Activated effector memory CD4-positive, alpha-beta T cell treated with anti-CD3 and anti-CD28 coated beads, Interleukin-2, amount 50 U/mL, for 16 hours (primary cell): Measurements from ENCODE around the gene EDARADD.
A peak's percentile ranks its signal among the peaks of the same experiment; 100 is the strongest.
"Not testable (repeated sequence)": the region's sequence is repeated elsewhere in the genome, so short reads cannot be mapped to it uniquely, and the experiment has no call there.

Experiments used
- DNase-seq: peaks from one replicate; pipeline ENCODE4 v3.0.0-alpha.2; 2020

The EDARADD gene

GRCh38 chr1:236440373-236440772 lies 46.3 kb downstream of the EDARADD start:
- no peak for DNase-seq

GRCh38 chr1:236450779-236451178 lies 56.7 kb downstream of the EDARADD start:
- no peak for DNase-seq

DNA sequence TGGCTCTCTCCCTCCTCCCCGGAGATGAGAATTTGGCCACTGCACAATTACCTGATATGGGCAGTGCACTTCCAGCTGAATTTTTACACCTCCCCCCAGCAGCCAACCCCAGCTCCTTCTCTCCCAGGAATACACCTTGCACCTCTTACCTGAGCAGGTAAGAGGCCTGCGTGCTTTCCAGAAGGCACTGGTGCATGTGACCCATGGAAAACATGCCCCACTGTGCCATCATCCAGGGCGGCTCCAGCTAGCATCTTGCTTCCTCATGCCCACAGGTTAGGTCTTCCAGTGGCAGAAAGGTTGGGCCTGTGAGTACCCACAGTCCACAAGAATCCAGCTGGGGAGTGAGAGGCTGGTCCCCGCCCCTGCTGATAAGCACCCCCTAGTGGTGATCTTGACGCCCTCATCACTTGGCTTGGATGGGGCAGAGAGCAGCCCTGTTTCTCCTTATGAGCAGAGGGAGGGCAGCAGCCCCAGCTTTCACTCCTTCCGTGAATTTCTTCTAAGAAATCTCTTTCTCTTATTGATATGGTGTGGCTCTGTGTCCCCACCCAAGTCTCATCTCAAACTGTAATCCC lies 57.8 kb downstream of the EDARADD start:
- DNase-seq, result peak; percentile 78

DNA sequence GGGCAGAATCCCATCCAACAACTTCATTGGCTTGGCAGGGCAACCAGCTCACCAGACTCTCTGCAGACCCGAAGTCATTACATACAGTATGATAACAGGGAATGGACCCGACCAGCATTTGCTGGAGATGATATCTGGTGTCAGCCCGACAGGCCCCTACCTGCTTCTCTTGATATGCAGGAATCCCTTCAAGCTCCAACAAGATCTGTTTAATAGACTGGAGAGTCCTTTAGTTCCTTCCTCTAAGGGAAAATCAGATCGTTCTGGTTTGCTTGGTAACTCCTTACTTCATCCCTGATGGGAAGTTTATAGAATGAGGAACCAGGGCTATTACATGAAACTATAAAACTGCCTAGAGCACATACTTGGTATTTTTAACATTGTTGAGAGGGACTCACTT lies 61.2 kb downstream of the EDARADD start:
- DNase-seq, result no peak

- DNase-seq, result no peak
Measured at GRCh38 chr1:236457775-236458174, 63.7 kb downstream of the EDARADD start.

GRCh38 chr1:236458996-236459395 lies 64.9 kb downstream of the EDARADD start:
- DNase-seq, result no peak

- no peak for DNase-seq
Measured at GRCh38 chr1:236460103-236460502, 66.0 kb downstream of the EDARADD start.

DNA sequence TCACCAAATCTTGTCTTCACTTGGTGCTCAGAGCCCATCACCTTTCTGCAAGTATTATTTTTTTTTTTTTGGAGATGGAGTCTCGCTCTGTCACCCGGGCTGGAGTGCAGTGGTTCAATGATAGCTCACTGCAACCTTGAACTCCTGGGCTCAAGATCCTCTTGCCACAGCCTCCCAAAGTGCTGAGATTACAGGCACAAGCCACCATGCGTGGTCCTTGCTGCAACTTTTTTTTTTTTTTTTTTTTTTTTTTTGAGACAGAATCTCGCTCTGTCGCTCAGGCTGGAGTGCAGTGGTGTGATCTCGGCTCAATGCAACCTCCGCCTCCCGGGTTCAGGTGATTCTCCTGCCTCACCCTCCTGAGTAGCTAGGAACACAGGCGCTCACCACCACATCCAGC lies 70.1 kb downstream of the EDARADD start:
- DNase-seq, result not testable (repeated sequence)

DNA sequence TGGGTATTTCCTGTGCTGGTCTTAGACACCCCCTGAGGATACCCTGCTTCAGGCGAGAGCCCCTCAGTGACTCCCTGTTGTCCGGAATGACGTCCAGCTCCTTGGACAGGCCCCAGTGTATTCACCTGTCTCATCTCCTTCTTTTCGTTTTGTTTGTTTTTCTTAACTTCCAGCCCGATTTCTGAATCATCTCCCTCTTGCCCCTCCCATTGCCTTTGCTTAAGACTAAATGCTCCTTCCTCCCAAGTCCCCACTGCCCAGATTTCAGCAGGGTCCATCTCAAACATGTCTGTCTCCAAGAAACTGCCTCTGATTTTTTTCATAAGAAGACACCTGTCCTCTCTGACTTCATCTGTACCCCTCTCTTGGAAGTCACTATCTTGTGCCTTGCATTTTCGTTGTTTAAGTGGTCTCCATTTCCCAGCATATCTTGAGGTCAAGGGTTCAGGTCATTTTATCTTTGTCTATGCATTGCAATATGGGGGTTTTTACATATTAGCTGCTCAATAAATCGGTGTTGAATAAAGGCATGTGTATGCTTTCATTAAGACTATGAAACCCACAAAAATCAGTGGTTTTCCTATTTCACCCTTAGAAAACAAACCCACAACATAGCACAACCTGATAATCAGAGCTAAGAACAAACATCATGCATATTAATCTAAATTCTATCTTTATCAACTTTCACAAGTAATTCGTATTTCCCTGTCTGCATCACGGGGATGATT lies 71.3 kb downstream of the EDARADD start:
- DNase-seq, result no peak

DNA sequence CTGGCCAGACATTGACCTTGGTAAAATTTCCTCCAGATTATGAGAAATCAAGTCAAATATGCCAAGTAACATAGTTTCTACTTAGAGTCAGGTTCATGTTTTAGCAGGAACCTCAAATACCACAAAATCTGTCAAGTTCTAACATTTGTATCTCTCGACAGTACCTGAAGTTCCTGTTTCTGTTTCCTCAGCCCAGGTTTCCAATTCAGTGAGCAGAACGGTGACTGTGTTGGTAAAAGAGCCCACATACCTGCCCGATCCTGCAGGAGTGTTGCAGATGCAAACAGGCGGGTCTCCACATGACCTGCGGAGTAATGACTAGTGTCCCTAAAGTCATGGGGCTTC lies 71.8 kb downstream of the EDARADD start:
- DNase-seq, result no peak

DNA sequence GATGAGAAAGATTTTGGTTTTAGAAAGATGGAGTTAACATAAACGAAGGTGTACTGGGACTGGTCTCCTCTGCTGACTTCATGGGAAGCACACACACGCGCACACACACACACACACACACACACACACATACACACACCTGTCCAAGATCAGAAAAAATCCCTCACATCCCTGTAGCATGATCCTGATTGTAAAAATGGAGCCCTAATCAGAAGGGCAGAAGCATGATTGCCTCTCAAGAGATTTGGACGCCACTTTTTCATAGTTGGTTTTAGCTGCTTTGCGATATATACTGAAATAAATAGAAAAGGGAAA lies 73.2 kb downstream of the EDARADD start:
- DNase-seq, result no peak

DNA sequence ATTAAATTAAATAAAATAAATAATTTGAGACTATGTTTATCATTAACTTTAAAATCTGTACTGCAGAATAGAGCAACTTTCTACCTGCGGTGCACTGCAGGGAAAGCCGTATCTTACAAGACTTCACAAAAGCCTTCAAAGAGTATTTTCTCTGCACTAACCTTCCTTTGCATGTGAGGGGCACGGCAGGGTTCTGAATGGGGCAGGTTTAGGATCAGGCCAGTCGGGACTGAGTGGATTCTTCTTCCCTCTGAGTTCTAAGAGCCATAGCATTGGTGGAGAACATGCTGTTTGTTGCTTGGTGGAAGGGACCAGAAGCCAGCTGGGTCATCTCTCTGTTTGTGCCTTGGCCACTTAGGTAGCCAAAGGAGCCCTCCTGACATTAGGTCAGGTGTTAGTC lies 74.5 kb downstream of the EDARADD start:
- no peak for DNase-seq

GRCh38 chr1:236469466-236469865 lies 75.4 kb downstream of the EDARADD start:
- DNase-seq, result no peak

DNA sequence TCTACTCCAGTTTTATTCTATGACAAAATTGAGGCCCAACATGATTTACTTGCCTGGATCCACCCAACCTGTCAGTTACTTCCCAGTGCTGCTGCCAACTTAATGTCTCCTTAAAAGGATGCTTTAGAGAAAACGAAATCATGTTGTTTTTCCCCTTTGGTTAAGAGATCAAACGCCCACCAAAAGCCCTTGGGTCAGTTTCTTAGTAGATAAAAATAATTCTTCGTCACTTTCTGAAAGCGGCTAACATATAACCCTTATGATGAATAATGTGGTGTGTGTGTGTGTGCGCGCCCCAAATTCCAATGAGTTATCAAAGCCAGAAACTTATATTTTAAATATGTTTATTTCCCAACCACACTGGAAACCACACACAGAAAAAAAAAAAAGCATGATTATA lies 77.0 kb downstream of the EDARADD start:
- DNase-seq, result no peak

GRCh38 chr1:236471653-236472052 lies 77.6 kb downstream of the EDARADD start:
- DNase-seq, result peak; percentile 10

GRCh38 chr1:236472850-236473788 lies 79.0 kb downstream of the EDARADD start:
- DNase-seq, result peak; percentile 28

DNA sequence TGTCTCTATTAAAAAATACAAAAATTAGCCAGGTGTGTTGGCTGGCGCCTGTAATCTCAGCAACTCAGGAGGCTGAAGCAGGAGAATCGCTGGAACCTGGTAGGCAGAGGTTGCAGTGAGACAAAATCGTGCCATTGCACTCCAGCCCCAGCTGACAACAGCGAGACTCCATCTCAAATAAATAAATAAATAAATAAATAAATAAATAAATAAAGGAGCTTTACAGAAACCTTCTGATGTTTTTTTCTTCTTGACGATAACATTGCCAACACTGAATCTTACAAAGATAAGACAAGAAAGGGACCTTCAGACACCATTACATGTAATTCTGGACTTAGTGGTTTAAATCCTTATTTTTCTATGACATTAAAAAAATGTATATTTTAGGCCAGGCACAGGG lies 81.9 kb downstream of the EDARADD start:
- DNase-seq, result no peak

- DNase-seq, result peak; percentile 41
Measured at GRCh38 chr1:236480758-236481436, 86.8 kb downstream of the EDARADD start.

DNA sequence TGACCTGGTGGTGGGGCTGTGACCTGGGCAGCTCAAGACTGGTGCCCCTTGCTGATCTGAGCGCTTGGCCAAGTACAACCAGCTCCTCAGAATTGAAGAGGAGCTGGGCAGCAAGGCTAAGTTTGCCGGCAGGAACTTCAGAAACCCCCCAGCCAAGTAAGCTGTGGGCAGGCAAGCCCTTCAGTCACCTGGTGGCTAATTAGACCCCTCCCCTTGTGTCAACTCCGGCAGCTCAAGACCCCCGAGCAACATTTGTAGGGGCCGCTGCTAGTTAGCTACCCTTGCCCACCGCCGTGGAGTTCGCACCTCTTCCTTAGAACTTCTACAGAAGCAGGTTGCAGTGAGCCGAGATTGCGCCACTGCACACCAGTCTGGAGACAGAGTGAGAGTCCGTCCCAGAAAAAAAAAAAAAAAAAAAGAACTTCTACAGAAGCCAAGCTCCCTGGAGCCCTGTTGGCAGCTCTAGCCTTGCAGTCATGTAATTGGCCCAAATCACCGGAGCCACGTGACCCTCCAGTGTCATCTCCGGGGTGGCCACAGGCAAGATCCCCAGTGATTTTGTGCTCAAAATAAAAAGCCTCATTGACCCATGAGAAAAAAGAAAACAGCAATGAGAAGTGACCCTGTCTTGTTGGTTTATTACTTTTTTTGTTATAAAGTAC lies 90.4 kb downstream of the EDARADD start:
- peak; percentile 58 for DNase-seq

- DNase-seq, result no peak
Measured at GRCh38 chr1:236486356-236487002, 92.4 kb downstream of the EDARADD start.

- DNase-seq, result peak; percentile 12
Measured at GRCh38 chr1:236489161-236489560, 95.1 kb downstream of the EDARADD start.

GRCh38 chr1:236489710-236490377 lies 95.8 kb downstream of the EDARADD start:
- peak; percentile 53 for DNase-seq
